Measurements from ENCODE around the gene USP7.
"Not testable (repeated sequence)": the region's sequence is repeated elsewhere in the genome, so short reads cannot be mapped to it uniquely, and the experiment has no call there.

USP7 gene

DNA sequence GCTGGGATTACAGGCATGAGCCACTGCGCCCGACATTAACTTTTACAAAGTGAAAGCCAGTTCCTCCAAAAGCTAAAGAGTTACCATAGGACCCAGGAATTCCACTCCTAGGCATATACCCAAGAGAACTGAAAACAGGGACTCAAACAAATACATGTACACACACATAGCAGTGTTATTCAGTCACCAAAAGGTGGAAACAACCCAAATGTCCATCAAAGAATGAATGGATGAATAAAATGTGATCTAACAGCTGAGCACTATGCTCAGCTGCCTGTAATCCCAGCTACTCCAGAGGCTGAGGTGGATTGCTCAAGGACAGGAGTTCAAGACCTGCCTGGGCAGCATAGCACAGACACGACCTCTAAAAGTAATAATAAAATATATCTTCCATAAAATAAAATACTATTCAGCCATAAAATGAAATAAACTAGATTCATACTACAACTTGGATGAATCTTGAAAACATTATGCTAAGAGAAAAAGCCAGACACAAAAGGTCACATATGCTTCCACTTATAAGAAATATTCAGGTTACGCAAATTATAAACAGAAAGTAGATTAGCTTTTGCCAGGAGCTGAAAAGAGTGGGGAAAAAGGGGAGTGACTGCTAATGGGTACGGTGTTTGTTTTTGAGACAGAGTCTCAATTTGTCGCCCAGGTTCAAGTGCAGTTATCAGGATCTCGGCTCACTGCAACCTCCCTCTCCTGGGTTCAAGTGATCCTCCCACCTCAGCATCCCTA is 9.3 kb upstream of the USP7 start:
- intact Hi-C loops (cut with DNase I; ENCODE audit: low total_unique reads): no loop called here

DNA sequence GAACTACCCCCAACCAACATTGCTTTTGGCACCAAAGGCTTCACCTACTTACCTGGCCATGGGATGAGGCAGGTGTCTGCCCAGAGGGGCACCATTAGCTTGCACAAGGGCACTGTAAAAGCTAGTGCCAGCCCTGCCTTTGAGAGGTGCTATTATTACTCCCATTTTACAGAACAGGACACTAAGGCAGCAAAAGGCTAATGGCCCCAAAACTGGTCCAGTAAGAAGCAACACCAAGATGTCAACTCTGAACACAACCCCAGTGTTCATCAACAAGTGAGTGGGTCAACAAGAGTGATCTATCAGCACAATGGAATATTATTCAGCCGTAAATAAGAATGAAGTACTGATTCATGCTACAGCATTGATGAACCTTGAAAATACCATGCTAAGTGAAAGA is 7.7 kb upstream of the USP7 start:
- Histone ChIP-seq H3K36me3 (no peaks in the 10 kb centered on the region), H3K27me3 (no peaks in the 10 kb centered on the region), H3K4me3 (no peak overlapping the region), H3K9me3 (no peaks in the 10 kb centered on the region), H3K4me1 (no peaks in the 10 kb centered on the region), H3K27ac (no peak overlapping the region)
- TF ChIP-seq, protein P1, sequence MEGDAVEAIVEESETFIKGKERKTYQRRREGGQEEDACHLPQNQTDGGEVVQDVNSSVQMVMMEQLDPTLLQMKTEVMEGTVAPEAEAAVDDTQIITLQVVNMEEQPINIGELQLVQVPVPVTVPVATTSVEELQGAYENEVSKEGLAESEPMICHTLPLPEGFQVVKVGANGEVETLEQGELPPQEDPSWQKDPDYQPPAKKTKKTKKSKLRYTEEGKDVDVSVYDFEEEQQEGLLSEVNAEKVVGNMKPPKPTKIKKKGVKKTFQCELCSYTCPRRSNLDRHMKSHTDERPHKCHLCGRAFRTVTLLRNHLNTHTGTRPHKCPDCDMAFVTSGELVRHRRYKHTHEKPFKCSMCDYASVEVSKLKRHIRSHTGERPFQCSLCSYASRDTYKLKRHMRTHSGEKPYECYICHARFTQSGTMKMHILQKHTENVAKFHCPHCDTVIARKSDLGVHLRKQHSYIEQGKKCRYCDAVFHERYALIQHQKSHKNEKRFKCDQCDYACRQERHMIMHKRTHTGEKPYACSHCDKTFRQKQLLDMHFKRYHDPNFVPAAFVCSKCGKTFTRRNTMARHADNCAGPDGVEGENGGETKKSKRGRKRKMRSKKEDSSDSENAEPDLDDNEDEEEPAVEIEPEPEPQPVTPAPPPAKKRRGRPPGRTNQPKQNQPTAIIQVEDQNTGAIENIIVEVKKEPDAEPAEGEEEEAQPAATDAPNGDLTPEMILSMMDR (IDR thresholded peaks at IDR 0.05): no peak
- intact Hi-C loops (cut with DNase I; ENCODE audit: low total_unique reads): no loop called here
- no peak for DNase-seq

More for the DNA sequence above, 9.3 kb upstream of the USP7 start:
- Histone ChIP-seq H3K4me1 (no peaks in the 10 kb centered on the region), H3K36me3 (no peaks in the 10 kb centered on the region), H3K4me3 (no peak overlapping the region), H3K27me3 (no peaks in the 10 kb centered on the region), H3K9me3 (peaks cover 0 to 7% (median 0%) of the 10 kb centered on the region in 3 donors), H3K27ac (no peak overlapping the region)
- TF ChIP-seq, protein P1 (IDR thresholded peaks at IDR 0.05): no peak
- no peak for DNase-seq

DNA sequence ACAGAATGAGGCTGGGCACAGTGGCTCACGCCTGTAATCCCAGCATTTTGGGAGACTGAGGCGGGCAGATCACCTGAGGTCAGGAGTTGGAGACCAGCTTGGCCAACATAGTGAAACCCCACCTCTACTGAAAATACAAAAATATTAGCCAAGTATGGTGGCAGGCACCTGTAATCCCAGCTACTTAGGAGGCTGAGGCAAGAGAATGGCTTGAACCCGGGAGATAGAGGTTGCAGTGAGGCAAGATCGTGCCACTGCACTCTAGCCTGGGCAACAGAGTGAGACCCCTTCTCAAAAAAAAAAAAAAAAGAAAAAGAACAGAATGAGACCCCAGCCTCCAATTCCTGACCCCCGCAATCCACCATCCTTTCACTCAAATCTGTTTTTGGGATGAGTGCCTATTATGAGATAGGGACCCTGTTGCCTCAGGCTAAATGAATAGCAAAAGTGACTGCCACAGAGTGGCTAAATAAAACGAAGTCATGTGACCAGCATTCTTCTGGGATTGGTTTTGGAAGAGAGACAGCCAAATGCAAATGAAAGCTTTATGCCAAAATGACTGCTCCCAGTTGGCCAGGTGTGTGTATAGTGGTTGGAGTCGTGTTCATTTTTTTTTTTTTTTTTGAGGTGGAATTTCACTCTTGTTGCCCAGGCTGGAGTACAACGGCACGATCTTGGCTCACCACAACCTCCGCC is 5.6 kb upstream of the USP7 start:
- H3K4me1 ChIP-seq, H3K27ac ChIP-seq, H3K9me3 ChIP-seq, H3K36me3 ChIP-seq, DNase-seq, H3K27me3 ChIP-seq, H3K4me3 ChIP-seq: not testable (repeated sequence)
- intact Hi-C loops (cut with DNase I; ENCODE audit: low total_unique reads): loop anchor here (10.0 kb wide), 2 partner anchors 105 to 165 kb away; partner anchors contain the start of gene CARHSP1

DNA sequence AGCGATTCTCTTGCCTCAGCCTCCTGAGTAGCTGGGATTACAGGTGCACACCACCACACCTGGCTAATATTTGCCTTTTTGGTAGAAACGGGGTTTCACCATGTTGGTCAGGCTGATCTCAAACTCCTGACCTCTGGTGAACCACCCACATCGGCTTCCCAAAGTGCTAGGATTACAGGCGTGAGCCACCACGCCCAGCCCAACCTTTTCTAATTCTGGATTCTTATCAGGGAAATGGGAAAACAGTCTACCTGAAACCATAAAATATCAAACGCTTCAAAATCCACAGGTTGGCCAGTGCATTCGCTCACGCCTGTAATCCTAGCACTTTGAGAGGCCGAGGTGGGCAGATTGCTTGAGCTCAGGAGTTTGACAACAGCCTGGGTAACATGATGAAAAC is 4.3 kb upstream of the USP7 start:
- intact Hi-C loops (cut with DNase I; ENCODE audit: low total_unique reads): loop anchor here (10.0 kb wide), 2 partner anchors 103 to 163 kb away; partner anchors contain the start of gene CARHSP1
- not testable (repeated sequence) for DNase-seq, H3K4me3 ChIP-seq, H3K9me3 ChIP-seq, H3K36me3 ChIP-seq, H3K27me3 ChIP-seq, H3K4me1 ChIP-seq, H3K27ac ChIP-seq

DNA sequence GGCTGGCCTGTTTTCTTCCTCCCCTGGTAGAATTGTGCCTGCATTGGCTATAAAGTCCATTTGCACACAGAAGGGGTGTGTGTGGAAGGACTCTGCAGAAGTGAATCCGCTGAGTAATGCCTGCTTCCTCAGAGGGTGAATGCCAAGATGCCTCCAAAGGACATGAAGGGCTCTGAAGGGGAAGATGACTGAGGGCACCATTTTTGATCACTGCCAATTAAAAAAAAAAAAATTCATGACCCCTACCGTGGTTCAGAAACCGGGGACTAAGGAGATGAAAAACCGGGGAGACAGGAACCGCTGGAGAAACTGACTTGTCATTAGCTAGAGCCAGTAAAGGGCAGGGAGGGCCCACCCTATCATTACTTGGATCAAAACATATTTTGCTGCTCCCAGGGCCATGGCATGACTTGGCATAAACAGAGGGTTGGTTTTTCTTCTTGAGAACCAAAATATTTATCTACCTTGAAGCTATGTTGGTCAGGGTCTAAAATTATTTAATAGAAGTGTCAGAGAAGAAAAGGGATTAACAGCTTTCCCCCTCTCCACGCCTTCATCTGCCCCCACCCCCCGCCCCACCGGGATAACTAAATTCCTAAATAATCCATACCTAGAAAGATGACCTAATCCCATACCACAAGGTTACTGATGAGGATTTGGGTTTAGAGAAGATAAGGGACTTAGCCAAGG is 3.6 kb upstream of the USP7 start:
- Histone ChIP-seq H3K27me3 (no peaks in the 10 kb centered on the region), H3K36me3 (no peaks in the 10 kb centered on the region), H3K9me3 (no peaks in the 10 kb centered on the region), H3K4me3 (no peak overlapping the region), H3K4me1 (peaks cover 0 to 9% (median 4%) of the 10 kb centered on the region in 4 donors), H3K27ac (no peak overlapping the region)
- intact Hi-C loops (cut with DNase I; ENCODE audit: low total_unique reads): loop anchor here (10.0 kb wide), 2 partner anchors 102 to 162 kb away; partner anchors contain the start of gene CARHSP1
- DNase-seq: peak in 1 of 2 donors; percentile 29
- TF ChIP-seq, protein P1 (IDR thresholded peaks at IDR 0.05): no peak

DNA sequence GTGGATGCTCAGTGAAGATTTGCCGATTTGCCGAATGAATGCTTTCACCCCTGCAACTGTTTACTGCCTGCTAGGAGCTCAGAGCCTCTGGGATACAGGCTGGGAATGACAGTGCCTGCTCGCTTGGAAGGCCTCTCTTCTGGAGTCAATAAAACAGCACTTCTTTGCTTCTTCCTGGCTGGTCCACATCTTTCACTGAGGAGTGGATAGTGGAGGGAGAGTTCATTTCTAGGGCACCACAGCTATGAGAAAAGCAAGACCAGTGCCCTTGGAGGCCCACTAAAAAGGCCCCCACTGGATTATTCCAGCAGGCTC is 3.1 kb upstream of the USP7 start:
- H3K36me3 ChIP-seq: no peaks in the 10 kb centered on the region
- no peak for DNase-seq
- intact Hi-C loops (cut with DNase I; ENCODE audit: low total_unique reads): loop anchor here (10.0 kb wide), 2 partner anchors 102 to 162 kb away; partner anchors contain the start of gene CARHSP1
- H3K27ac ChIP-seq: no peak overlapping the region
- H3K4me3 ChIP-seq: no peak overlapping the region
- no peaks in the 10 kb centered on the region for H3K9me3 ChIP-seq
- TF ChIP-seq, protein P1 (IDR thresholded peaks at IDR 0.05): no peak
- no peaks in the 10 kb centered on the region for H3K27me3 ChIP-seq
- peaks cover 0 to 14% (median 8%) of the 10 kb centered on the region in 4 donors for H3K4me1 ChIP-seq

Measured in tibial artery (tissue), 4 donors.